H9 (cell line): ENCODE measurements around the gene TBX3. TPM values are rescaled to one million over a fixed set of nuclear protein-coding genes. Genes with fewer than 3 reads are reported as not detected.

Experiments used
- DNase-seq: peaks from one replicate; pipeline ENCODE4 v3.0.0-alpha.2; 2017
- H2AFZ ChIP-seq: one replicate; pipeline ENCODE4 v1.6.1; 2013; ENCODE audit warnings: mild to moderate bottlenecking, low read length, control low read depth, moderate library complexity
- H2AK5ac ChIP-seq: 2 replicates; pipeline ENCODE4 v1.6.1; 2013; ENCODE audit warnings: low read length, control low read depth, mixed read lengths; ENCODE audit not compliant: insufficient read length
- H2BK120ac ChIP-seq: one replicate; pipeline ENCODE4 v1.6.1; 2013; ENCODE audit warnings: low read depth, mild to moderate bottlenecking, low read length, control low read depth, inconsistent platforms; ENCODE audit not compliant: poor library complexity, severe bottlenecking
- H2BK12ac ChIP-seq: 2 replicates; pipeline ENCODE4 v1.6.1; 2013; ENCODE audit warnings: low read length, control low read depth, mixed read lengths, low read depth; ENCODE audit not compliant: insufficient read length
- H2BK15ac ChIP-seq: 2 replicates; pipeline ENCODE4 v1.6.1; 2013; ENCODE audit warnings: low read depth, low read length, control low read depth
- H2BK20ac ChIP-seq: one replicate; pipeline ENCODE4 v1.6.1; 2013; ENCODE audit warnings: low read depth, mild to moderate bottlenecking, low read length, control low read depth, inconsistent platforms; ENCODE audit not compliant: poor library complexity, severe bottlenecking
- H2BK5ac ChIP-seq: 2 replicates; pipeline ENCODE4 v1.6.1; 2013; ENCODE audit warnings: low read length, control low read depth, mixed read lengths; ENCODE audit not compliant: insufficient read length
- H3K14ac ChIP-seq: 2 replicates; pipeline ENCODE4 v1.6.1; 2013; ENCODE audit warnings: low read length, control low read depth; ENCODE audit not compliant: insufficient read depth
- H3K18ac ChIP-seq: 2 replicates; pipeline ENCODE4 v1.6.1; 2013; ENCODE audit warnings: low read depth, mild to moderate bottlenecking, mixed read lengths, low read length, control low read depth; ENCODE audit not compliant: insufficient read length
- H3K23ac ChIP-seq: 2 replicates; pipeline ENCODE4 v1.6.1; 2013; ENCODE audit warnings: low read length, control low read depth, mixed read lengths, low read depth; ENCODE audit not compliant: insufficient read length
- H3K23me2 ChIP-seq: 2 replicates; pipeline ENCODE4 v1.6.1; 2013; ENCODE audit warnings: low read depth, mild to moderate bottlenecking, mixed read lengths, low read length, control low read depth; ENCODE audit not compliant: insufficient read length, poor library complexity, severe bottlenecking
- H3K27ac ChIP-seq: 2 replicates; pipeline ENCODE4 v1.5.1; 2013; ENCODE audit warnings: low read length, control low read depth, mixed read lengths, low read depth; ENCODE audit not compliant: insufficient read length
- H3K27me3 ChIP-seq: 2 replicates; pipeline ENCODE4 v1.6.1; 2013; ENCODE audit warnings: low read length, control low read depth, inconsistent platforms; ENCODE audit not compliant: insufficient read depth
- H3K4ac ChIP-seq: 2 replicates; pipeline ENCODE4 v1.6.1; 2013; ENCODE audit warnings: low read depth, mild to moderate bottlenecking, control low read depth, inconsistent platforms, low read length, moderate library complexity
- H3K4me1 ChIP-seq: 2 replicates; pipeline ENCODE4 v1.6.1; 2013; ENCODE audit warnings: low read length, control low read depth, inconsistent platforms; ENCODE audit not compliant: insufficient read depth
- H3K4me2 ChIP-seq: 2 replicates; pipeline ENCODE4 v1.6.1; 2013; ENCODE audit warnings: low read length, control low read depth, mixed read lengths; ENCODE audit not compliant: insufficient read length, insufficient read depth
- H3K56ac ChIP-seq: 2 replicates; pipeline ENCODE4 v1.6.1; 2013; ENCODE audit warnings: low read depth, mild to moderate bottlenecking, mixed read lengths, low read length, control low read depth; ENCODE audit not compliant: insufficient read length
- H3K79me1 ChIP-seq: 2 replicates; pipeline ENCODE4 v1.6.1; 2013; ENCODE audit warnings: low read depth, mild to moderate bottlenecking, moderate library complexity, low read length, control low read depth, inconsistent platforms; ENCODE audit not compliant: insufficient read depth, poor library complexity, severe bottlenecking
- H3K79me2 ChIP-seq: 2 replicates; pipeline ENCODE4 v1.6.1; 2013; ENCODE audit warnings: low read length, control low read depth, inconsistent platforms; ENCODE audit not compliant: insufficient read depth
- H3K9ac ChIP-seq: 2 replicates; pipeline ENCODE4 v1.6.1; 2013; ENCODE audit warnings: low read length, control low read depth, mixed read lengths; ENCODE audit not compliant: insufficient read length; ENCODE audit errors: extremely low read depth
- H3K9me3 ChIP-seq: one replicate; pipeline ENCODE4 v1.6.1; 2013; ENCODE audit warnings: low read depth, low read length, inconsistent platforms; ENCODE audit not compliant: control insufficient read depth
- H3T11ph ChIP-seq: one replicate; pipeline ENCODE4 v1.6.1; 2013; ENCODE audit warnings: mild to moderate bottlenecking, low read length, control low read depth, inconsistent platforms
- H4K20me1 ChIP-seq: one replicate; pipeline ENCODE4 v1.6.1; 2013; ENCODE audit not compliant: control insufficient read depth, insufficient read length, insufficient read depth
- H4K5ac ChIP-seq: 2 replicates; pipeline ENCODE4 v1.6.1; 2013; ENCODE audit warnings: low read depth, mild to moderate bottlenecking, mixed read lengths, low read length, control low read depth; ENCODE audit not compliant: insufficient read length
- H4K8ac ChIP-seq: replicated peaks from 2 replicates; pipeline ENCODE4 v1.6.1; 2013; ENCODE audit warnings: low read length, control low read depth, mixed read lengths, low read depth; ENCODE audit not compliant: insufficient read length
- H4K91ac ChIP-seq: 2 replicates; pipeline ENCODE4 v1.6.1; 2013; ENCODE audit warnings: low read depth, mild to moderate bottlenecking, moderate library complexity, mixed read lengths, low read length, control low read depth; ENCODE audit not compliant: insufficient read length
- H3K27ac Mint-ChIP-seq, 3 experiments: 2 replicates in 2 of 3; 3 replicates in 1 of 3; pipeline ENCODE4 v1.8.0; 2020 to 2021; ENCODE audit warnings: mixed read lengths in 3 of 3, mild to moderate bottlenecking in 1 of 3, moderate library complexity in 1 of 3
- H3K27me3 Mint-ChIP-seq: 2 replicates; pipeline ENCODE4 v1.8.0; 2021; ENCODE audit warnings: low read depth, mild to moderate bottlenecking, moderate library complexity, mixed read lengths
- H3K36me3 Mint-ChIP-seq, 3 experiments: 2 replicates in 2 of 3; 3 replicates in 1 of 3; pipeline ENCODE4 v1.8.0; 2020 to 2021; ENCODE audit warnings: low read depth in 3 of 3, mixed read lengths in 3 of 3; ENCODE audit not compliant: insufficient read depth in 1 of 3
- H3K4me1 Mint-ChIP-seq, 2 experiments: 2 replicates each; pipeline ENCODE4 v1.8.0; 2020; ENCODE audit warnings: mixed read lengths in 2 of 2
- H3K4me3 Mint-ChIP-seq, 2 experiments: 2 replicates in 1 of 2; 3 replicates in 1 of 2; pipeline ENCODE4 v1.8.0; 2020 to 2021; ENCODE audit warnings: mild to moderate bottlenecking in 2 of 2, mixed read lengths in 2 of 2, moderate library complexity in 1 of 2
- H3K9me3 Mint-ChIP-seq, 2 experiments: 2 replicates in 1 of 2; 3 replicates in 1 of 2; pipeline ENCODE4 v1.8.0; 2020; ENCODE audit warnings: mild to moderate bottlenecking in 2 of 2, mixed read lengths in 2 of 2, moderate library complexity in 1 of 2
- WGBS: extraction: QIAGEN DNeasy Blood & Tissue Kit; methylation state at CpG from one replicate; pipeline ENCODE4 v1.1.7; 2013; ENCODE audit warnings: missing lambda C conversion rate, low lambda C conversion rate, mixed read lengths; ENCODE audit not compliant: insufficient read length; ENCODE audit errors: extremely low coverage; 5-methylcytosine and 5-hydroxymethylcytosine counted together
- total RNA-seq: library from RNA; stranded (reverse); gene quantifications from 2 replicates; pipeline ENCODE4 v1.2.1, GENCODE V29; 2021
- TF ChIP-seq, protein P1 (sequence below): fragments of 200-600 bp; sonication (generic); conservative IDR thresholded peaks from 3 replicates; pipeline ENCODE4 v1.8.0; 2021; ENCODE audit warnings: antibody characterized with exemption, mild to moderate bottlenecking

The TBX3 gene
- total RNA-seq, 1 experiment from 2014 or later = 0.04 TPM

DNA sequence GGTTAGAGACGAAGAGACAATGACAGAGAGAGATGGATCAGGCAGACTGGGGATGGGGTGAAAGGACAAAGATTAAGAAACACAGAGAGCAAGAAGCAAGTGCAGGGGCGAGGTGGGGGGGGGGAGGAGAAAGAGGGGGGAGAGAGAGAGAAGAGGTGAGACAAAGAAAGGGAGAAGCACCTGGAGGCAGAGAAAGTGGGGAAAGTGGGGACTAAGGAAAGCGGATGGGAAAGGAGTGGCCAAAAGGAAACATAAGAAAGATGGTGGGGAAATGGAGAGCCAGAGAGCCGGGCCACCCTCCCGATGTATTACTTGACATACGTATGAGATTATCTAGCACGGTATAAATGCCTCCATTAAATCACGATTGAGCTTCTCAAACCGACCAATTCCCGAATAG is 18.5 kb upstream of the TBX3 start:
- Histone ChIP-seq H2AFZ (no peak overlapping the region), H2BK20ac (no peak overlapping the region), H3K9me3 (no peaks in the 10 kb centered on the region), H3K4me2 (peak overlapping the region; percentile 60), H3K18ac (no peak overlapping the region), H4K8ac (no peak overlapping the region), H3T11ph (no peak overlapping the region), H3K4me1 (peaks cover 6% of the 10 kb centered on the region; the same call in 1 of the 2 replicates), H3K79me1 (no peaks in the 10 kb centered on the region), H4K91ac (no peak overlapping the region), H2AK5ac (no peak overlapping the region), H3K4ac (no peak overlapping the region), H2BK120ac (no peak overlapping the region), H2BK15ac (no peak overlapping the region), H3K23ac (no peak overlapping the region), H3K27me3 (peaks cover 67% of the 10 kb centered on the region), H2BK12ac (no peak overlapping the region), H3K9ac (no peak overlapping the region), H3K56ac (no peak overlapping the region), H4K20me1 (no peaks in the 10 kb centered on the region), H3K14ac (no peak overlapping the region), H4K5ac (no peak overlapping the region), H3K27ac (no peak overlapping the region), H3K79me2 (no peaks in the 10 kb centered on the region), H2BK5ac (no peak overlapping the region), H3K23me2 (no peaks in the 10 kb centered on the region)
- H3K27ac Mint-ChIP-seq = no peak overlapping the region
- H3K9me3 Mint-ChIP-seq = peaks cover 0 to 8% of the 10 kb centered on the region in 2 experiments; a peak in 2 of 5 replicates
- peak overlapping the region in 1 of 2 experiments; percentile 59; a peak in 2 of 5 replicates for H3K4me3 Mint-ChIP-seq
- no CpG with 5 or more reads among the region's 10 CpGs for WGBS
- DNase-seq = no peak
- peaks cover 100% of the 10 kb centered on the region for H3K27me3 Mint-ChIP-seq
- H3K4me1 Mint-ChIP-seq = peaks cover 23 to 56% of the 10 kb centered on the region in 2 experiments
- TF ChIP-seq, protein P1, sequence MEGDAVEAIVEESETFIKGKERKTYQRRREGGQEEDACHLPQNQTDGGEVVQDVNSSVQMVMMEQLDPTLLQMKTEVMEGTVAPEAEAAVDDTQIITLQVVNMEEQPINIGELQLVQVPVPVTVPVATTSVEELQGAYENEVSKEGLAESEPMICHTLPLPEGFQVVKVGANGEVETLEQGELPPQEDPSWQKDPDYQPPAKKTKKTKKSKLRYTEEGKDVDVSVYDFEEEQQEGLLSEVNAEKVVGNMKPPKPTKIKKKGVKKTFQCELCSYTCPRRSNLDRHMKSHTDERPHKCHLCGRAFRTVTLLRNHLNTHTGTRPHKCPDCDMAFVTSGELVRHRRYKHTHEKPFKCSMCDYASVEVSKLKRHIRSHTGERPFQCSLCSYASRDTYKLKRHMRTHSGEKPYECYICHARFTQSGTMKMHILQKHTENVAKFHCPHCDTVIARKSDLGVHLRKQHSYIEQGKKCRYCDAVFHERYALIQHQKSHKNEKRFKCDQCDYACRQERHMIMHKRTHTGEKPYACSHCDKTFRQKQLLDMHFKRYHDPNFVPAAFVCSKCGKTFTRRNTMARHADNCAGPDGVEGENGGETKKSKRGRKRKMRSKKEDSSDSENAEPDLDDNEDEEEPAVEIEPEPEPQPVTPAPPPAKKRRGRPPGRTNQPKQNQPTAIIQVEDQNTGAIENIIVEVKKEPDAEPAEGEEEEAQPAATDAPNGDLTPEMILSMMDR = no peak
- H3K36me3 Mint-ChIP-seq = no peaks in the 10 kb centered on the region
